GM15510 (cell line): Measurements from ENCODE around the gene KCNIP1.

Source experiments
- POLR2A ChIP-seq: IDR thresholded peaks from 3 replicates; pipeline ENCODE4 v1.6.1; 2011; ENCODE audit warnings: borderline replicate concordance; ENCODE audit not compliant: insufficient read length; ENCODE audit errors: extremely low read depth

KCNIP1 gene

DNA sequence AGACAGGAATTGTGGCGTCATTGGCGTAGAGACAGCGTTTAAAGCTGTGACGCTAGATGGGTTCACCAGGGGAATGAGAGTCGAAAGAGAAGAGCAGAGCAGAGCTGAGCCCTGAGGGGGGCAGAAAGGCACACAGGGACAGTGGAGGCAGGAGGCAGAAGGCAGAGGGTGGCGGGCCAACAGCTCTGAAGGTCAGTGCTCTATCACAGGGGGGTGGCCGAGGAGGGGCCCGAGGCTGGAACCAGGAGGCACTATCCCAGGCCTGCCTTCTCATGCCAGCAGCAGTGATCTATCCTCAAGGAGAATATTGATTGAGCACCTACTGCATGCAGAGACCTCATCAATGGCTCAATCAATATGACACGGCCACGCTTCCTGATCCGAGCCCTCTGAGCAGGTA is 132.4 kb downstream of the KCNIP1 start:
- TF ChIP-seq POLR2A: no peak

DNA sequence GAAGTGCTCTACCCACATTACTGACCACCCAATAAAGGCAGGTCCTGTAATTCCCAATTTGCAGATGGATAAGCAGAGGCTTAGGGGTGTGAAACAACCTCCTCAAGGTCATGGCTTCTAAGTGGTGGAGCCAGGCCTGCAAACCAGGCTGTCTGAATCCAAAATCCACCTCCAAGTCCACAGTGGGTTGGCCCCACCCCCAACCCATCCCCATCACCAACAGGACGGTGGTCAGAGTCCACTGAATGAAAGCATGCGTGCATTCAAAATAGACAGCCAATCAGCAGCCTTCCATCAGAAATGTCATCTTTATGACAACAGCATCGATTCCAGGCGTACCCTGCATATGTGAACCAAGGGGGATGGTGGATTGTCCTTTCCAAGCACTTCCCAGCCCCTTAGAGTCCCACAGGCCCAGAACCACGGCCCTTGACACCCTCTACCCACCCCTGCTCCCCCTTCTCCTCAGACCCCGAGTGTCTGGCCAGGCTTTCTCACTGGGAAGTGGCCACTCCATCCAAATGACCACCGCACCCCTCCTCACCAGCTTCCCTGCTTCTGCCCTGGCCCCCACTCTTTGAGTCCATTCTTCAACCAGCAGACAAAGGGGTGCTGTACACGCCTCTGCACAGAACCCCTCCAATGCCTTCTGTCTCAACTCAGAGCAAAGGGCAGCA is 133.1 kb downstream of the KCNIP1 start:
- no peak for TF ChIP-seq POLR2A

DNA sequence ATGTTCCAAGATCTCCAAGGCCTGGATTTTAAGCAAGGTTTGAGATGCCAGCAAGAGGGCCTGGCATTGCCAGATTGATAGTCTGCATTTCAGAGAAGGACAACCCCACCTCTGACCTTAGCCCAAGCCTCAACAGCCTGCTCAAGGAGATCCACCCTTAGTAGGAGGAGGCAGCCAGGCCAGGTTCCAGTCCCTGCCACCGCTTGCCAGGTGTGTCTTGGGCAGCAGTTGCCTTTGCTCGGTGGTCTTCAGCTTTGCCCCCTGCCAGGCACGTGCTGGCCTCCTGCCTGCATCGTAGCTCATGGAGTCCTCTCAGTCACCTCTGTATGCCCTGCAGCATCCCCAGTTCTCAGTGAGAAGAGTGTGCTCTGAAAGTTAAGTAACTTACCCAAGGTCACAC is 134.2 kb downstream of the KCNIP1 start:
- TF ChIP-seq POLR2A: no peak

DNA sequence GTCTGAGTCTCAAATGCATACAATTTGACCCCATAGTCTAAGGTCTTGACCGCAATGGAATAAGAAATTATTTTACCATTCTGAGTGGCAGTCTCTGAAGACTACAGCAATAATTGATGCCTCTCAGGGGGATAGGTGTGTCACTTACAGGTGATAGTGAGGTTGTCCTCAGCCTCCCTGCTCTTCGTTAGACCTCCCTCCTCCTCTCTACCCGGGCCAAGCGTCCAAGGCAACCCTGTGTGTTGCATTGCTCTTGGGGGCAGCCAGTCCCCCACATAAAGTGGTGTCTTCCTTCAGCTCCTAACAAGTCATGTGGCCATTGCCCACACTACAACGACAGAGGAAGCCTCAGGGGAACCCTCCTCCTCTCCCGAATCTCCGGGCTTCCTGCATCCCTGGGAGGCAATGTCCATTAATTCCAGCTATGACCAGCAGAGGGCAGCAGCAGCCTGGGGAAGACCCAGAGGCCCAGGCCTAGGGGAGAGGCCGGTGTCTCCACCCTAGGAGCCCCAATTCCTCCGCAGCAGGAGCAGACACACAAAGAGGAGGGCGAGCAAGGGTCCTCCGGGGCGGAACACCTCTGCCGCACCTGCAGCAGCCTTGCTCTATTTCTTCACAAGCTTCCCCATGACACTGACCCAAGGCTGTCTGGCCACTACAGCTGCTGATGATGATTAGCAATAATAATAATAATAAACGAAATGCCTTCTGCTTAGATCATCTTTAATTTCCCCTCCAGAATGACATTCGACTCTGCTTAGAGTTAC is 134.8 kb downstream of the KCNIP1 start:
- no peak for TF ChIP-seq POLR2A

DNA sequence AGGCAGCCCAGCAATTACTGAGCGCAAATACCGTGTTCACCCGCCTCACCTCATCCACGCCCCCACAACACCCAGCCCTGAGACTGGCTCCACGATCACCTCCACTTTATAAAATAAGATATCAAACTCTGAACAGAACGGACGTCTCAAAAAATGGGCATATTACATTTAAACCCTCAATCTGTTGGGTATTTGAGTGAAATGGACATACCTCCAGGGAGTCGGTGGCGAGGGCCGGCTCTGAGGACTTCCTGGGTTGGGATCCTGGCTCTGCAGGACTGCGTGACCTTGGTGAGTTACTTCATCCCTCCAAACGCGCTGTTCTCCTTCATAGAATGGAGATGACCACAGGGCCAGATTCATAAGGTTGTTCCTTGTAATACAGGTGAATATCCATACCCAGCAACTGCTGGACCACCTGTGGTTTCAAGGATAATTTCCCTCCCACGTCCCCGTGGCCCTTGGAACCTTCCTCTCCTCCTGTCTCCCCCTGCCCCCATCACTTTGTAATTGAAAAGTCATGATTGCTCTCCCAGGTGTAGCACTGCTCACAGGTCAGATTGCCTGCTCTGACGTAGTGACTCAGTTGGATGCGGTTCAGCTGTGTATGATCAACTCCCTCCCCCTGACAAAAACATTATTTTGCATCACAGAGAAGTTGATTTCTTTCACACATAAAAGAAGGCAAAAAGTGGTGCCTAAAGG is 135.6 kb downstream of the KCNIP1 start:
- no peak for TF ChIP-seq POLR2A

DNA sequence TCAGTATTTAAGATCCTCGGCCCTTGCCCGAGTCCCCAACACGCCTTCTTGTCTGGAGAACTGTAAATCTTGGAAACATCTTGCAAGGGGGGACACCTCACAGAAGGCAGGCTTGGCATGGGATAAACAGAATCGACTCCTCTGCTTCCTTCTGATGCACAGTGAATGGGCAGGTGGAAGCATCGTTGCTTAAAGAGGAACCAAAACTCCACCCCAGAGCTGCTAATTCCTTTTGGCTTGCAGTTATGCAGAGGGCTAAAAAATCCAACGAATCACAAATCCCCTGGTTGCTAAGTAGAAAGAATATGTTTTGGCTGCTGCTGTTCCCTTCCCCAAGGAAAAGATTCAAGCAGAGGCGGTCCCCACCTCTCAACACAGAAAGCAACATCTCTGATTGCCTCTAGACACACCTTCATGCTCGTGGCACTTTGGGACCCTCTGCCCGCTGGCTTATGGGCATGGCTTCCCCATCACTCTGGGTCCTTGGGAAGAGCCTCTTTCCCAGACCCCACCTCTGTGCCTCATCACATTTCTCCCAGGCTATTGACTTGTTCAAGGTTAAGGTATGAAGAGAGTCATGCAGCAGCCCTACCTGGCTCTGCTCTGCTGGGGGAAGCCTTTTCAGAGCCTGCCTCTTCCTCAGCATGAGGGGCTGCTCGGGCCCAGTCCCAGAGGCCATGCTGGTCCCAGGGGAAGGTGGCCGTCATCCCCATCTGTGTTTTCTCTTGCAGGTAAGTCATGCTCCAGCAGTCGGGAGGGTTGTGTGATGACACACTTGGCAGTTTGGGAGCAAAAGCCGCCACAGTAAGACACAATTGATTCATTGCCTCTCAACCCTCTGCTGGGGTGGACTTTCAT is 137.1 kb downstream of the KCNIP1 start:
- no peak for TF ChIP-seq POLR2A

DNA sequence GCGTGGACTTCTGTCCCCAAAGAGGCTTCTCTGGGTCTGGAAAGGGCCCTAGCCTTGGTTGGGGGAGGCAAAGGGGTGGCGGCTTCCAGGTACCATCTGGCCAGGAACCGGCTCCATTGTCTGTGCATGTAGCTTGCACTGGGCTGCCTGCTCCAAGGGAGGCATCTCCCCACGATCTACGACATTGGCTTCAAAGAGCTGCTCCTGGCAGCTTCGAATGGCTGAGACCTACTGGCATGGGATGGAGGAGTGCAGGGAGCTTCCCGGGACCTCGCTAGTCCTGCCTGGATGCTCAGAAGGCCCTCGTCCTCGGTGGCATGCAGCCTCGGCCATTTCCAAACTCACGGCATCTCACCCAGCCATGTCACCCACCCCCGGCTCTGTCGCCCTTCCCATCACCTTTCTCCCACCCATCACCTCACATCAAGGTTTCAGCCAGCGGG is 137.8 kb downstream of the KCNIP1 start:
- no peak for TF ChIP-seq POLR2A

DNA sequence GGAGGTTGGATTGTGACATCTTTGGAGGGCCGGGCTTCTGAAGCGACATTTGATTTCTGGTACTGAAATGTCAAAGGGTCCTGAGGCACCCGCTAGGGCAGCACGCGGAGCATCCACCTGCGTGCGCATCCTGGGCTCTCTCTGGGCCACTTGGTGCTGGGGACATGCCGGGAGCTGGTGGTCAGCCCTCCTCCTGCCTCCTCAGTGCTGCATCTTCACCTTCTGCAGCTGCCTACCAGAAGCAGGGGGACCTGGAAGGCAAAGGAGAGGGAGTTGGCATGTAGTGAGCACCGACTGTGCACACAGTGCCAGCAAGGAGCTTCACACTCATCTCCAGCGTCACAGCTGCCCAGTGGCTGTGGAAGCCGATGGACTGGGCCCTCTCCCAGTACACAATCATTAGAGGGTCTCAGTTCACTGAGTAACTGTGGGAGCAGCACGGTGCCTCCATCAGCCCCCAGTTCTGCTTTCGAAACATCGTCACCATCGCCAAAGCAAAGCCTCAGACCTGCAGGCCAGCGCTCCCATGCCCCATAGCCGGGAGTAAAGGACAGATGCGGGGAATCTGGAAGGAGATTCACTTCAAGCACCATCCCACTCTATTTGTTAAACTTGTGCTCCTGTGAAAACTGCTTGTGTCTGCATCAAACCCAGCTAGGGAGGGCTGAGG is 138.4 kb downstream of the KCNIP1 start:
- no peak for TF ChIP-seq POLR2A

DNA sequence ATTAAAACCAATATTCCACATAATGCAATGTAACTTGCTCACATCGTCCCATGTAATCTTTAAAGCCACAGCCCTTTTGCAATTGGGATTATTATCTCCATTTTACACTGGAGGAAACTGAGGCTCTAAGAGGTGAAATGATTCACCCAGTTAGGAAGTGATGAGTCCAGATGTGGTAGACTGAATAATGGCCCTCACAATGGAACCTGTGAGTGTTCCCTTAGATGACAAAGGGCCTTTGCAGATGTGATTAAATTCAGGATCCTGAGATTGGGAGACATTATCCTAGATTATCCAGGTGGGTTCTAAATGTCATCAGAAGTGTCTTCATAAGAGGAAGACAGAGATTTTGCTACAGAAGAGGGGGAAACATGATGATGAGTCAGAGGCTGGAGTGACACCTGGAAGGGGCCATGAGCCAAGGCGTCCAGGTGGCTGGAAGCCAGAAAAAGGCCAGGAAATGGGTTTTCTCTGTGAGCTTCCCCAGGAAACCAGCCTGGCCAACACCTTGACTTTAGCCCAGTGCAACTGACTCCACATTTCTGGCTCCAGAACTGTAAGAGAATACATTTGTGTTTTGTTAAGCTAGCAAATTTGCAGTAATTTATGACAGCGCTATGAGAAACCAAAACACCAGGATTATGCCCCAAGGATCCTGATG is 139.1 kb downstream of the KCNIP1 start:
- TF ChIP-seq POLR2A: no peak

DNA sequence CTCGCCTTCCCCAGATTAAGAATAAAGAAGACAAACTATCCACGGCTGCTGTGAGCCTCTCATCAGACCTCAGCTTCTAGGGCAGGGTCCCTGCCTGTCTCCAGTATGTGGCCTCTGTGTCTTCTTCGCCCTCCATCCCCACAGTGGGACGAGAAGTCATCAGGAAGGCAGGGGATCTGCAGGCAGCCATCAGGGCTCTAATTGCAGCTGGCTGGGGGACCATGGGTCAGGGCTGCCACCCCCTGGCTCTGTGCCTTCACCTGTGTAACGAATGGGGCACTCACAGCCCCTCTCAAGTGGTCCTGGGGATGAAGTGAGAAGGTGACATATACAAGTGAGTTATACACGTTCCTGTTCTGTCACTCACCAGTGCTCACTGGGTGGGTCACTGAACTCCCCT is 139.8 kb downstream of the KCNIP1 start:
- TF ChIP-seq POLR2A: no peak

DNA sequence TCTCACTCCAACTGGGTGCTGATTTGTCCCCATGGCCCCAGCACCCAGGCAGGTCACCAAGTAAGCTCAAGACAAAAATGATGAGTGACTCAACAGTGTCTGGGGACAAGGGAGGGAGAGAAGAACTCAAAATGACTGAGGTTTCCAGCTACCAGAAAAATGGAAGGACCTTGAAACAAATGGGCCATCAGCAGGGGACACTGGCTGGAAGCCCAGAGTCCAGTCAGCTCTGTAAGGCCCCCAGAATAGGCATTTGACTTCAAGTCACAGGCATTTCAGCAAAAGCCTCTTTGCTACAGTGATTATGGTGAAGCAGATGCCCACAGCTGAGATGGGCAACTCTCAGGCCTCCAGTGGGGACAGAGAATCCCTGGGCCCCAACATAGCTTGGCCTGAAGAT is 140.7 kb downstream of the KCNIP1 start:
- no peak for TF ChIP-seq POLR2A

DNA sequence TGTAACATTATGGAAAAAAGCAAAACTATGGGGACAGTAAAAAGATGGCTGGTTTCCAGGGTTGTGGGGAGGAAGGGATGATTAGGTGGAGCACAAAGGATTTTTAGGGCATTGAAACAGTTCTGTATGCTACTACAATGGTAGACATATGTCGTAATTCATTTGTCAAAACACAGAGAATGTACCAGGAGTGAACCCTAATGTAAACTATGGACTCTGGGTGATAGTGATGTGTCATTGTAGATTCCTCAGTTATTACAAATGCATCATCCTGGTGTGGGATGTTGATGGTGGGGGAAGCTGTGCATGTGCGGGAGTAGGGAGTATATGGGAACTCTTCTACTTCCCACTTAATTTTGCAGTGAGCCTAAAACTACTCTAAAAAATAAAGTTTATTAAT is 144.7 kb downstream of the KCNIP1 start:
- TF ChIP-seq POLR2A: no peak

DNA sequence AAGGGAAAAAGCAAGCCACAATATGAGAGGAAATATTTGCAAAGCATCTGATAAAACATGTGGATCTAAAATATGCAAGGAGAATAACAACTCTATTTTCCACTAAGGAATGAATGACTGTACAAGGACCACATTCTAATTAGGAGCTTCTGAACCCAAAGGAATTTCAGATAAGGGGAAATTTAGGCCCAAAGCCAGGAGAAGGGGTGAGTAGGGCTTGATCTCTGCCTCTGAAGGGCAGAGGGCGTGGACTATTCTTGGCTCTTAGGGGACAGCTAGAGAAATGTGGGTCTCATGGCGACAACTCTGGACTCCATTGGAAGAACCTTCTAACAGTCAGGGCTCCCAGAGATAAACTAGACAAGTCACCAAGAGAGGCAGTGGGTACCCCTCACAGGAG is 147.0 kb downstream of the KCNIP1 start:
- no peak for TF ChIP-seq POLR2A
